Measurements from ENCODE around the gene SGSM1.

- TF ChIP-seq CTCF (IDR thresholded peaks at IDR 0.05; ENCODE audit: low read depth, low read length, poor library complexity, severe bottlenecking) (no peak), EZH2phosphoT487 (IDR thresholded peaks at IDR 0.05; ENCODE audit: borderline replicate concordance, low read length) (no peak)
Measured at GRCh38 chr22:24859587-24859986, 53.6 kb downstream of the SGSM1 start.

All from DOHH2 (cell line).